Stimulated activated CD4-positive, alpha-beta T cell treated with anti-CD3 and anti-CD28 coated beads, Interleukin-4, amount 100 ng/mL, for 4 hours (primary cell): ENCODE results near the gene CYP26B1.

Experiments used
- DNase-seq, 2 experiments: peaks; one replicate each; pipeline ENCODE4 v3.0.0-alpha.2; 2020

Gene CYP26B1

GRCh38 chr2:72147303-72147971, at the start of gene CYP26B1:
CYP26B1 (minus strand) TSS chr2:72147862; CDS start chr2:72147834, 28 bp downstream.
- DNase-seq: peak in 1 of 2 experiments; percentile 1

GRCh38 chr2:72193723-72194122, 46.1 kb upstream of the CYP26B1 start:
- no peak for DNase-seq

- no peak for DNase-seq
Measured at GRCh38 chr2:72191441-72191840, 43.8 kb upstream of the CYP26B1 start.

- DNase-seq: no peak
Measured at GRCh38 chr2:72185206-72185605, 37.5 kb upstream of the CYP26B1 start.

- no peak for DNase-seq
Measured at GRCh38 chr2:72183466-72183865, 35.8 kb upstream of the CYP26B1 start.

- no peak for DNase-seq
Measured at GRCh38 chr2:72183016-72183415, 35.4 kb upstream of the CYP26B1 start.

GRCh38 chr2:72182547-72182946, 34.9 kb upstream of the CYP26B1 start:
- no peak for DNase-seq

- DNase-seq: no peak
Measured at GRCh38 chr2:72181616-72182015, 34.0 kb upstream of the CYP26B1 start.

GRCh38 chr2:72180351-72180750, 32.7 kb upstream of the CYP26B1 start:
- no peak for DNase-seq

GRCh38 chr2:72178551-72178950, 30.9 kb upstream of the CYP26B1 start:
- DNase-seq: no peak

GRCh38 chr2:72176281-72176680, 28.6 kb upstream of the CYP26B1 start:
- DNase-seq: no peak

GRCh38 chr2:72175636-72176035, 28.0 kb upstream of the CYP26B1 start:
- no peak for DNase-seq

GRCh38 chr2:72173640-72174321, 26.1 kb upstream of the CYP26B1 start:
- no peak for DNase-seq

- DNase-seq: no peak
Measured at GRCh38 chr2:72172478-72172877, 24.8 kb upstream of the CYP26B1 start.

GRCh38 chr2:72166279-72166678, 18.6 kb upstream of the CYP26B1 start:
- no peak for DNase-seq

- no peak for DNase-seq
Measured at GRCh38 chr2:72165792-72166191, 18.1 kb upstream of the CYP26B1 start.

- DNase-seq: no peak
Measured at GRCh38 chr2:72162574-72162973, 14.9 kb upstream of the CYP26B1 start.

- no peak for DNase-seq
Measured at GRCh38 chr2:72159211-72159993, 11.7 kb upstream of the CYP26B1 start.

GRCh38 chr2:72157871-72158771, 10.5 kb upstream of the CYP26B1 start:
- DNase-seq: no peak

GRCh38 chr2:72156872-72157271, 9.2 kb upstream of the CYP26B1 start:
- DNase-seq: no peak

- no peak for DNase-seq
Measured at GRCh38 chr2:72155737-72156136, 8.1 kb upstream of the CYP26B1 start.

- DNase-seq: no peak
Measured at GRCh38 chr2:72155151-72155550, 7.5 kb upstream of the CYP26B1 start.
